Cerebellar nuclear complex (tissue), 1 donor: ENCODE data around the gene DDB1.

Experiments
- DNase-seq, 2 experiments: peaks; one replicate each; lab custom pipeline; 2025; lab: John Stamatoyannopoulos, UW

The DDB1 gene

DNA sequence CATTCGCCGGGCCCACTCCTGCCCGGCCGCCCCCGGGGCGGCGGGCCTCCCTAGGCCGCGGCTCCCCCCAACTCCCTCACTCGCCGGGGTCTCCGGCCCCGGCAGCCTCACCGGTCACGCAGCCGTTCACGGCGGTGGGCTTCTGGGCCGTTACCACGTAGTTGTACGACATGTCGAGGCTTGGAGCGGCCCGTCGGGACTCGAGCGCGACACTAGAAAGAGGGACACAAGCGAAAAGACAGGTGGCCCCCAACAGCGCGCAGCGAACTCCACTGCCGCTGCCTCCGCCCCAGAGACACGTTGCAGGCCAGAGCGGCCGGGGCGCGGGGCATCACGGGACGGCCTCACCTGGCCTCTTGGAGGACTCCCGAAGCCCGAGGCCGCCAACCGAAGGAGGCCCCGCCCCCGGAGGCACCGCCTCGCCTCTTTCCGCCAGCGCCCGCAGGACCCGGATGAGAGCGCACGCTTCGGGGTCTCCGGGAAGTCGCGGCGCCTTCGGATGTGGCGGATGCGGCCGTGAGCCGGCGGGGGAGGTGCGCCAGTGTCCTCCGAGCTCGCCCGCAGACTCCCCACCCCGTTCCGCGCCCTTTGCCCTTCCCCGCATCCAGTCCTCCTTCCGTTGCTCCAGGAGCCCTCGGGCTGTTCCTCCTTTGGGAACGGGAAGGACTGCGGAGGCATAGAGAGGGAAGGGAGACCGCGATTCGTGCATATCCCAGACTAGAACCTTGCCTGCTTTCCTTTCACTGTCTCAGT lies at the start of gene DDB1, which contains the start of gene TKFC:
Gene DDB1, minus strand, starts transcription at position 309 of the 753 bp plus-strand sequence. Its CDS starts 137 bp downstream, at position 172.
Gene TKFC, plus strand, starts transcription at position 432 of the 753 bp plus-strand sequence. CDS start 1,501 bp downstream, outside the sequence.
- peak; percentile 69 to 76 for DNase-seq

DNA sequence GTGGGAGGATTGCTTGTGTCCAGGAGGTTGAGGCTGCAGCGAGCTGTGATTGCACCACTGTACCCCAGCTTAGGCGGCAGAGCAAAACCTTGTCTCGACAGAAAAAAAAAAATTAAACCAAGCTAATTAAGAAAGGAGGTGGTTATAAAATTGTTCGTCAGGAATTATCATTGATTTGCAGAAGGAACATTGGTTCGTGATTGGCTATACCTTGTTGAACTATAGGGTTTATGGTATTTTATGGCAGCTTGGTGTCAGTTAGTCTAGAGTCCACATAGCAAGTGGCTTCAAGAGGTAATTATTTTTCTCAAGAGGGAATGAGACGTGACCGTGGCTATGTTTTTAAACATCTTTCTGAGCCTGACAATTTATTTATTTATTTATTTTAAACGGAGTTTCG lies 48.0 kb upstream of the DDB1 start:
- DNase-seq: no peak

DNA sequence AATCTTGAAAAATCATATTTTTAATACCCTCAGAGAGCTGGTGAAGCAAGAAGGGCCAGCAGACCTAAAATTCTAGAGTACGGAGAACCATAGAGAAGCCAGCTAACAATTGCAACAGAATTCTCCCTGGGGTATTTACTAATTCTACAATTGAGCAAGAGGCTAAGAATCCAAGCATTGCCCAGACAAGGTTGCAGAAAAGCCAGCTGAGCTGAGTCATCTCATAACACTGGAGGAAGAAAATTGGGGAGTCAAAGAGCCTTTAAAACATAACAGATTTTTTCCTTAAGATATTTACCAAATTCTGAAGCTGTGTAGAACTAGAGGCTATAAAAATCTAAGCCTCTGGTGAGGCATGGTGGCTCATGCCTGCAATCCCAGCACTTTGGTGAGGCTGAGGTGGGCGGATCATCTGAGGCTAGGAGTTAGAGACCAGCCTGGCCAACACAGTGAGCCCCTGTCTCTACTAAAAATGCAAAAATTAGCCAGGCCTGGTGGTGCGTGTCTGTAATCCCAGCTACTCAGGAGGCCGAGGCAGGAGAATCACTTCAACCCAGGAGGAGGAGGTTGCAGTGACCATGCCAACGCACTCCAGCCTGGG lies 45.9 kb upstream of the DDB1 start:
- no peak for DNase-seq

GRCh38 chr11:61377461-61378160 lies 44.7 kb upstream of the DDB1 start:
- no peak for DNase-seq

- DNase-seq: no peak
Measured at GRCh38 chr11:61375761-61376108, 42.8 kb upstream of the DDB1 start.

GRCh38 chr11:61372659-61373420 lies 39.9 kb upstream of the DDB1 start:
- no peak for DNase-seq

DNA sequence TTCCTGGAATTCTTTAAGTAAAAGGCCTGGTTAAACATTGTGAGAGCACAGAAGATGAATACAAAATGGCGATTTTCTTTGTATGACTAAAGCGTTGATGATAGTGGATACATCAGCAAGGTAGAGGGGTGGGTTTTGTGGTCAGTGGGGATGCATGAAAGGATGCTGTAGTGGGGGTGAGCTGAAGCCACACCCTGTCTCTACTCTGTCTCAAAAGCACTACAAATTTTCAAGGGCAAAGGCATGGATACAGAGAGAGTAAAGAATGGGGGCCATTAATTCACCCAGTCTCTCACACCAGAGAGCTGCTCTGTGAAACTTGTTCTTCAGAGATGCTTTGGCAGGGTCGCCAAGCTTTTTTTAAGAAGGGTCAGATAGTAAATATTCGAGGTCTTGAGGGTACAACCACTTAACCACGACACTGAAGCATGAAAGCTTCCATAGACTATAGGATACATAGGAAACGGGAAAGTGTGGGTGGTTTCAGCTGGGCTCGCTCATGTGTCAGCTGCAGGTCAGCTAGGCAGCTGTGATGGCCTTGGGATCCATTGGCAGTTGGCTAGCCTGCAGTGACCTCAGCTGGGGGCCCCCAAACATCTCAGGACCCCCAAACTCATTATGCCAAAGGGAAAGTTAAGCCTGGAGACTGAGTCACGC lies 37.6 kb upstream of the DDB1 start:
- DNase-seq: no peak

- no peak for DNase-seq
Measured at GRCh38 chr11:61369372-61370348, 36.8 kb upstream of the DDB1 start.

GRCh38 chr11:61368646-61369045 lies 35.7 kb upstream of the DDB1 start:
- DNase-seq: no peak

- no peak for DNase-seq
Measured at GRCh38 chr11:61367406-61367805, 34.5 kb upstream of the DDB1 start.

- no peak for DNase-seq
Measured at GRCh38 chr11:61364012-61364675, 31.2 kb upstream of the DDB1 start.

DNA sequence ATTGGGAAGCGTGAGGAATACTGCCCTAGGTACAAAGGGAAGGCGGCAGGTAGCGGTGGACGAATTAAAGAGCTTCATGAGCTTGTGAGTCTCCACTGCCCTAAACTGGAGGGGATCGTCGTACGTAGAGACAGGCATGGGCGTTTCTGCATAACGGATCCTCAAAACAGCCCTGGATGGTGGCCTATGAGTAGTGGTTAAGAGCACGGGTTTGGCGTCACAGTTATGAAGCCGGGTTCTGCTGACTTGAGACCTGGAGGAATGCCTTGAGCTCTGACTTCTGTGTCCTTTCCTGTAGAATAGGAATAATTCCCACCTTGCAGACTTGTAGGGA lies 29.6 kb upstream of the DDB1 start:
- DNase-seq: no peak

DNA sequence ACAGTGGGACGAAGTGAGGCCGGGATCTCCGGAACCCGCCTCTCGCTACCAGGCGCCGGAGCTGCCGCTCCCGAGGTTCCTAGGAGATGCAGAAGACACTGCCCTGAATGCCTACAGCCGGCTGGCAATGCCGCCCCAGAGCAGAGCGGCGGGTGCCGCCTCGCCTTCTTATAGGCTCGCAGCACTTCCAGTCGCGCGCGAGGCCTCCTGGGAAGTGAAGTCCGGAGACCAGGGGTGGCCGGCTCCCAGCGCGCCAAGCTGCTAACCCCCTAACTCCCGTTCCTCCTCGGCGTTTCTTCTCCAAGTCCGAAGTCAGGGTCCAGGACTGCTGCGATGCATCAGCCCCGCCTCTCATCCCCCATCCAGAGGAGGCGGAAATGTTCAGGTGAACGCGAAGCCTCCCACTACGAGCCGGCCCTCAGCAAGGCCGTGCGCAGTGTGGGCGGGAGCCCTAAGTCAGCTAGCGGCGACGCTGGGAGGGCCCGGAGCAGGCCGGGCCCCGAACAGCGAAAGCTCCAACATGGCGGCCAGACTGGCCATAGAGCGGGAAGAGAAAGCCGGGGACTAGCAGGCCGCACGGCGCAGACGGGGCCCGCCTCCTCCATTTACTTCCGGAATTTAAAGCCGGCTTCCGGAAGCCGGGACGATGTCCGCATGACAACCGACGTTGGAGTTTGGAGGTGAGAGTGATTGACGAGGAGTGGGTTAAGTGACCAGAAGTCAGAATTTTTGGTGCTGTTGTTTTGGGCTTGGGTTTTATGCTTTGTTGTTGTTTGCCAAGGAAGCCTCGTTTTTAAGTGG lies 29.0 kb upstream of the DDB1 start, which contains the start of the genes CYB561A3 and TMEM138:
Gene CYB561A3, minus strand, starts transcription at position 142 of the 801 bp plus-strand sequence. CDS start 5,169 bp downstream, outside the sequence.
Gene TMEM138, plus strand, starts transcription at position 634 of the 801 bp plus-strand sequence. CDS start 2,017 bp downstream, outside the sequence.
- DNase-seq: peak; percentile 55 to 76

DNA sequence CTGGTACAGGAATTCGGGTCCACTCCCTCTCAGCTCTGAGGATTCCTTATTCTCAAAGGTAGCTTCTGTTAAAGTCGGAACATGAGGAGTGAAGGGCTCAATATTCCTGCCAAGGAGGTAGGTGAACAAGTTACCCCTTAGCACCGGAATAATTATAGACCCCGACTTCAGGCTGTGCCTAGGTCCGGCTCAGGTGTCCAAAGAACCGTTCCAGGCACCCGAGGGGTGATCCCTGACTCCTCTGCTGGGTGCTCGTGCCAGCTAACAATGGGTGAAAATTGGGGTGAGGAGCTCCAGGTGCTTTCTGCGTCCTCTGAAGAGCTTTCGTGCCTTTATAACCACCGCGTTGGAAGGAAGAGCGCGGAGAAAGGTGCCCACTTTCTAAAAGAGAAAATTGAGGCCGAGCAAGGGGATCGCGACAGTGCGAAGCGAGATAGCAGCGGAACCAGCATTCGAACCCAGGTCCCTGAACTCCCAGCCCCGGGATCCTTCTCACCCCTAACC lies 28.4 kb upstream of the DDB1 start:
- no peak for DNase-seq

- DNase-seq: no peak
Measured at GRCh38 chr11:61359516-61359915, 26.6 kb upstream of the DDB1 start.

GRCh38 chr11:61358566-61358965 lies 25.7 kb upstream of the DDB1 start:
- no peak for DNase-seq

DNA sequence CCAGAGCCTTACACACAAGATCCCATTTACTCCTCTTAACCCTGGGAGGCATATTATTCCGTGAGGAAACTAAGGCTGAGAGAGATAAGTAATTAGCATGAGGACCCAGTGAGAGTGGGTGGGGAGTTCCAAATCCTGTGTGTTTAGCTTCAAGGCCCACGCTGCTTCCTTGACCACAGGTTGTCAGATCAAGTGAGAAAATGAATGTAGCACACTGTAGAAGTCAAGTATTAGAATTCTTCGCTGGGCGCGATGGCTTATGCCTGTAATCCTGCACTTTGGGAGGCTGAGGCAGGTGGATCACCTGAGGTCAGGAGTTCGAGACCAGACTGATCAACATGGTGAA lies 25.0 kb upstream of the DDB1 start:
- DNase-seq: no peak

DNA sequence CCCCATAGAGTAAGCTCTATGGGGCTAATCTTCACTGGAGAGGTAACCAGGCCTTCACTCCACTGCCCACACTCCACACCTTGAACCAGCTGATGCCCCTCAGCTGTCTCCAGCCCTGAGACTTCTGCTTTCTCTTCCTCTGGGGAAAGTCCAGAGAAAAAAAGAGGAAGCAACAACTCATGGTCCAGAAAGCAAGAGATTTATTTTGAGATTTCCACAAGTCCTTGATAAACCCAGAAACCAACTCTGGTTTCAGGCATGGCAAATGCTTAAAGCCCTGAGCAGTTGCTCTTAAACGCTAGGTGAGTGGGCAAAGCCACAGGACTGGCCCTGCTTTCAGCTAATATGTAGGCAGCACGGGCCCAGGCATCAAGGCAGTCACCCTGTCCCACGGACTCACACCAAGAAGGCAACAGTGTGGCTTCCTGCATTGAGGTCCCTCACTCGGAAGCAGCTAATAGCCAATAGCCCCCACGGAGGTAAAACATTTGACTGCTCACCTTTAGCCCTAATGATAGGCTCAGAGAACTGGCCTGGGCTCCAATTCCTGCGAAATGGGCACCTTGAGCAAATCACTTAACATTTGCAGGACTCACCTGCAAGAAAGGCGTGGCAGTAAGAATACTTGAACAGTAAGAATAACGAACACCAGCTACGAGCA lies 24.5 kb upstream of the DDB1 start:
- no peak for DNase-seq
